Brain microvascular endothelial cell (primary cell): Measurements from ENCODE around the gene MYO10.
"Not testable (repeated sequence)": the region's sequence is repeated elsewhere in the genome, so short reads cannot be mapped to it uniquely, and the experiment has no call there.

Source experiments
- DNase-seq: peaks from one replicate; pipeline ENCODE4 v3.0.0-alpha.2; 2020
- H3K27ac ChIP-seq: fragments of 250-450 bp; sonication (Bioruptor Pico); 2 replicates; pipeline ENCODE4 v1.5.1; 2020; ENCODE audit warnings: mild to moderate bottlenecking, moderate library complexity
- H3K27me3 ChIP-seq: fragments of 250-450 bp; sonication (Bioruptor Pico); replicated peaks from 2 replicates; pipeline ENCODE4 v1.5.1; 2020; ENCODE audit warnings: mild to moderate bottlenecking
- H3K36me3 ChIP-seq: fragments of 250-450 bp; sonication (Bioruptor Pico); replicated peaks from 2 replicates; pipeline ENCODE4 v1.5.1; 2020; ENCODE audit warnings: mild to moderate bottlenecking
- H3K4me3 ChIP-seq: 2 replicates; pipeline ENCODE4 v1.5.1; 2011; ENCODE audit warnings: low read depth, mild to moderate bottlenecking, control low read depth, low read length, moderate library complexity
- in situ Hi-C: cut with HindIII; loops from 2 replicates; pipeline ENCODE4 v1.10.0; 2017; ENCODE audit warnings: low sequenced_read_pairs, low pct_ligation_motif_present
- TF ChIP-seq, protein P1 (sequence below): IDR thresholded peaks from 2 replicates; pipeline ENCODE4 v1.5.1; 2011; ENCODE audit warnings: low read depth, mild to moderate bottlenecking, moderate library complexity, low read length, control low read depth, inconsistent platforms; ENCODE audit errors: missing control alignments

The MYO10 gene

GRCh38 chr5:16726538-16726946 lies 209.5 kb downstream of the MYO10 start:
- no peak for DNase-seq
- in situ Hi-C loops: no loop called here
- Histone ChIP-seq H3K27me3 (no peaks in the 10 kb centered on the region), H3K4me3 (no peak overlapping the region), H3K27ac (no peak overlapping the region), H3K36me3 (peaks cover 16% of the 10 kb centered on the region)
- TF ChIP-seq, protein P1, sequence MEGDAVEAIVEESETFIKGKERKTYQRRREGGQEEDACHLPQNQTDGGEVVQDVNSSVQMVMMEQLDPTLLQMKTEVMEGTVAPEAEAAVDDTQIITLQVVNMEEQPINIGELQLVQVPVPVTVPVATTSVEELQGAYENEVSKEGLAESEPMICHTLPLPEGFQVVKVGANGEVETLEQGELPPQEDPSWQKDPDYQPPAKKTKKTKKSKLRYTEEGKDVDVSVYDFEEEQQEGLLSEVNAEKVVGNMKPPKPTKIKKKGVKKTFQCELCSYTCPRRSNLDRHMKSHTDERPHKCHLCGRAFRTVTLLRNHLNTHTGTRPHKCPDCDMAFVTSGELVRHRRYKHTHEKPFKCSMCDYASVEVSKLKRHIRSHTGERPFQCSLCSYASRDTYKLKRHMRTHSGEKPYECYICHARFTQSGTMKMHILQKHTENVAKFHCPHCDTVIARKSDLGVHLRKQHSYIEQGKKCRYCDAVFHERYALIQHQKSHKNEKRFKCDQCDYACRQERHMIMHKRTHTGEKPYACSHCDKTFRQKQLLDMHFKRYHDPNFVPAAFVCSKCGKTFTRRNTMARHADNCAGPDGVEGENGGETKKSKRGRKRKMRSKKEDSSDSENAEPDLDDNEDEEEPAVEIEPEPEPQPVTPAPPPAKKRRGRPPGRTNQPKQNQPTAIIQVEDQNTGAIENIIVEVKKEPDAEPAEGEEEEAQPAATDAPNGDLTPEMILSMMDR: no peak

DNA sequence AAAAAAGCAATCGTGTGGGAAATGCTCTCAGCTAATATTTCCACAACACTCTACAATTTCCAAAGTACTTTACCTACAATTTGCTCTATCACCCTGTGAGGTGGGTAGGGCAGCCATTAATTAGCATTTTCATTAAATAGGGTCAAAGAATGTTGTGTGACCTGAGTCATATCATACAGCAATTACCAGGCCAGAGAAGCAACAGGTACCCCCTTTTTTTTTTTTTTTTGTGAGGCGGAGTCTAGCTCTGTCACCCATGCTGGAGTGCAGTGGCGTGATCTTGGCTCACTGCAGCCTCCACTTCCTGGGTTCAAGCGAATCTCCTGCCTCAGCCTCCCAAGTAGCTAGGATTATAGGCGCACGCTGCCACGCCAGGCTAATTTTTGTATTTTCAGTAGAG lies 210.5 kb downstream of the MYO10 start:
- TF ChIP-seq, protein P1: no peak
- no peak for DNase-seq
- H3K27me3 ChIP-seq: no peaks in the 10 kb centered on the region
- H3K36me3 ChIP-seq: peaks cover 14% of the 10 kb centered on the region
- no peak overlapping the region for H3K27ac ChIP-seq
- H3K4me3 ChIP-seq: no peak overlapping the region
- in situ Hi-C loops: no loop called here

GRCh38 chr5:16723821-16724220 lies 212.3 kb downstream of the MYO10 start:
- Histone ChIP-seq H3K4me3 (no peak overlapping the region), H3K27me3 (no peaks in the 10 kb centered on the region), H3K36me3 (peaks cover 12% of the 10 kb centered on the region), H3K27ac (no peak overlapping the region)
- in situ Hi-C loops: no loop called here
- no peak for DNase-seq
- TF ChIP-seq, protein P1: no peak

DNA sequence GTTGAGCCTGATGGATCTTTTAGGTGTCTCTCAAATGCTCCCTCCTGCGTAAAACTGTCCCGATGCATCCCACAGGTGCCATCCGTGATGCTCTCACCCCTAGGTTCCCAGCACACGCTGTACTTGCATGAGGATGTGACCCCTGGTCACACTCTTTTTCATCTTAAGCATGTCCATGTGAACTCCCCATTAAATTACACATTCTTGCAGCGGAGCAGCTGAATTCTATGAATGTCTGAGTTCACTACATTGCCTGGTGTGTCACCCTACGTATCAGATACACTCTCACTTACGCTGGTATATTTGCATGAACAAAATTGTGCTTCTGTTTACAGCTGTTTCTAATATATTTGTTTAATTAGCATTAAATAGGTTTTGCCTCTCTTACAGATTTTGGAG lies 214.0 kb downstream of the MYO10 start:
- no peaks in the 10 kb centered on the region for H3K27me3 ChIP-seq
- no peak for DNase-seq
- peaks cover 14% of the 10 kb centered on the region for H3K36me3 ChIP-seq
- TF ChIP-seq, protein P1: no peak
- no peak overlapping the region for H3K27ac ChIP-seq
- in situ Hi-C loops: no loop called here
- H3K4me3 ChIP-seq: no peak overlapping the region

- no peak for DNase-seq
- TF ChIP-seq, protein P1: no peak
- Histone ChIP-seq H3K36me3 (peaks cover 14% of the 10 kb centered on the region), H3K4me3 (no peak overlapping the region), H3K27me3 (no peaks in the 10 kb centered on the region), H3K27ac (no peak overlapping the region)
- in situ Hi-C loops: no loop called here
Measured at GRCh38 chr5:16721151-16722096, 214.7 kb downstream of the MYO10 start.

- H3K36me3 ChIP-seq, H3K4me3 ChIP-seq, in situ Hi-C loops, H3K27ac ChIP-seq, H3K27me3 ChIP-seq, DNase-seq: not testable (repeated sequence)
Measured at GRCh38 chr5:16718036-16718435, 218.1 kb downstream of the MYO10 start.
